IMR-90 (cell line): Measurements from ENCODE around the gene CCDC170. TPM values are rescaled to one million over a fixed set of nuclear protein-coding genes. Genes with fewer than 3 reads are reported as not detected.

ENCODE experiments used
- ATAC-seq: fragments of 200-7000 bp; cut with Tn5 transposase; 2 replicates; pipeline ENCODE4 v1.9.1; 2020; ENCODE audit warnings: low read depth, mild to moderate bottlenecking, moderate library complexity
- BruUV-seq: library from RNA; stranded (reverse); fragments of 400-500 nt; replicated peaks from 2 replicates; lab custom pipeline; 2021; lab: Mats Ljungman, UMichigan
- CTCF ChIA-PET: fragments of 300-600 bp; formaldehyde crosslinking; extraction: SDS; loops from one replicate; lab custom pipeline; 2021; ENCODE audit warnings: antibody characterized with exemption; lab: Yijun Ruan, JAX
- POLR2A ChIA-PET: fragments of 300-600 bp; sonication (Branson Sonifier 250); formaldehyde crosslinking; loops from one replicate; lab custom pipeline; 2022; ENCODE audit warnings: antibody characterized with exemption; ENCODE audit not compliant: unreplicated experiment; lab: Charles Lee
- DNase-seq: peaks from one replicate; pipeline ENCODE4 v3.0.0; 2013
- H2AFZ ChIP-seq: replicated peaks from 2 replicates; pipeline ENCODE3; 2013; ENCODE audit warnings: low read length, mild to moderate bottlenecking; ENCODE audit not compliant: poor library complexity
- H2AK5ac ChIP-seq: 2 replicates; pipeline ENCODE4 v1.6.1; 2013; ENCODE audit warnings: low read depth, low read length, inconsistent platforms
- H2AK9ac ChIP-seq: replicated peaks from 2 replicates; pipeline ENCODE3; 2013; ENCODE audit warnings: mild to moderate bottlenecking, low read depth, low read length, moderate library complexity; ENCODE audit not compliant: poor library complexity
- H2BK120ac ChIP-seq: 2 replicates; pipeline ENCODE4 v1.6.1; 2013; ENCODE audit warnings: low read depth, low read length, inconsistent platforms
- H2BK15ac ChIP-seq: 3 replicates; pipeline ENCODE4 v1.6.1; 2013; ENCODE audit warnings: low read depth, low read length, inconsistent platforms
- H2BK20ac ChIP-seq: 2 replicates; pipeline ENCODE4 v1.6.1; 2013; ENCODE audit warnings: low read depth, mild to moderate bottlenecking, inconsistent platforms, low read length, moderate library complexity
- H2BK5ac ChIP-seq: 2 replicates; pipeline ENCODE4 v1.6.1; 2013; ENCODE audit warnings: mild to moderate bottlenecking, low read depth, low read length, inconsistent platforms; ENCODE audit not compliant: poor library complexity, severe bottlenecking
- H3K14ac ChIP-seq: replicated peaks from 2 replicates; pipeline ENCODE4 v1.6.1; 2013; ENCODE audit warnings: low read depth, low read length, inconsistent platforms
- H3K18ac ChIP-seq: 2 replicates; pipeline ENCODE4 v1.6.1; 2013; ENCODE audit warnings: low read depth, low read length, control low read depth
- H3K23ac ChIP-seq: 2 replicates; pipeline ENCODE4 v1.6.1; 2013; ENCODE audit warnings: low read depth, low read length, inconsistent platforms
- H3K27ac ChIP-seq: 2 replicates; pipeline ENCODE4 v1.5.1; 2013; ENCODE audit warnings: mild to moderate bottlenecking, control low read depth, low read length; ENCODE audit not compliant: insufficient read depth
- H3K27me3 ChIP-seq: 2 replicates; pipeline ENCODE4 v1.6.1; 2013; ENCODE audit warnings: low read length; ENCODE audit not compliant: control insufficient read depth, insufficient read depth
- H3K36me3 ChIP-seq: 2 replicates; pipeline ENCODE4 v1.6.1; 2013; ENCODE audit warnings: low read length, mixed read lengths; ENCODE audit not compliant: control insufficient read depth, insufficient read depth
- H3K4ac ChIP-seq: 2 replicates; pipeline ENCODE4 v1.6.1; 2013; ENCODE audit warnings: low read depth, low read length, inconsistent platforms
- H3K4me1 ChIP-seq: 2 replicates; pipeline ENCODE4 v1.6.1; 2013; ENCODE audit warnings: low read length, mixed read lengths; ENCODE audit not compliant: control insufficient read depth, insufficient read depth
- H3K4me2 ChIP-seq: 2 replicates; pipeline ENCODE4 v1.6.1; 2013; ENCODE audit warnings: low read depth, mild to moderate bottlenecking, control low read depth, low read length, moderate library complexity
- H3K4me3 ChIP-seq: 2 replicates; pipeline ENCODE4 v1.5.1; 2013; ENCODE audit warnings: low read depth, mild to moderate bottlenecking, control low read depth, low read length, moderate library complexity; ENCODE audit not compliant: insufficient read depth
- H3K56ac ChIP-seq: 2 replicates; pipeline ENCODE4 v1.6.1; 2013; ENCODE audit warnings: low read length, inconsistent platforms; ENCODE audit not compliant: insufficient read depth; ENCODE audit errors: extremely low read depth
- H3K79me1 ChIP-seq, 2 experiments: 2 replicates each; pipeline ENCODE4 v1.6.1; 2013; ENCODE audit warnings: low read length in 2 of 2, inconsistent platforms in 1 of 2, low read depth in 1 of 2
- H3K9ac ChIP-seq: 2 replicates; pipeline ENCODE4 v1.6.1; 2013; ENCODE audit warnings: low read depth, low read length, control low read depth
- H3K9me1 ChIP-seq: 2 replicates; pipeline ENCODE4 v1.6.1; 2013; ENCODE audit warnings: low read length, inconsistent platforms; ENCODE audit not compliant: insufficient read depth
- H3K9me3 ChIP-seq: 2 replicates; pipeline ENCODE4 v1.6.1; 2013; ENCODE audit warnings: low read length; ENCODE audit not compliant: control insufficient read depth, insufficient read depth
- H4K20me1 ChIP-seq: 2 replicates; pipeline ENCODE4 v1.6.1; 2013; ENCODE audit warnings: low read length, inconsistent platforms; ENCODE audit not compliant: insufficient read depth
- H4K5ac ChIP-seq: 2 replicates; pipeline ENCODE4 v1.6.1; 2013; ENCODE audit warnings: mild to moderate bottlenecking, low read depth, low read length, control low read depth
- H4K8ac ChIP-seq, 2 experiments: 2 replicates each; pipeline ENCODE4 v1.6.1; 2013; ENCODE audit warnings: low read depth in 2 of 2, low read length in 2 of 2, control low read depth in 1 of 2, inconsistent platforms in 1 of 2
- H4K91ac ChIP-seq: 2 replicates; pipeline ENCODE4 v1.6.1; 2013; ENCODE audit warnings: low read depth, low read length, inconsistent platforms; ENCODE audit not compliant: insufficient read depth
- CEBPB ChIP-seq: IDR thresholded peaks from 2 replicates; pipeline ENCODE4 v1.6.1; 2012; ENCODE audit warnings: low read depth, low read length, improper control_type of control experiment
- CHD1 ChIP-seq: IDR thresholded peaks from 2 replicates; pipeline ENCODE4 v1.6.1; 2012; ENCODE audit warnings: low read depth, low read length, improper control_type of control experiment
- CTCF ChIP-seq: conservative IDR thresholded peaks from 2 replicates; pipeline ENCODE4 v1.5.1; 2012; ENCODE audit warnings: mild to moderate bottlenecking, low read depth, low read length, improper control_type of control experiment
- ELK1 ChIP-seq: fragments of 150-350 bp; IDR thresholded peaks from 2 replicates; pipeline ENCODE4 v1.6.1; 2016; ENCODE audit warnings: low read depth, mild to moderate bottlenecking, low read length, moderate library complexity, borderline replicate concordance
- FOS ChIP-seq: fragments of 150-350 bp; IDR thresholded peaks from 2 replicates; pipeline ENCODE4 v1.6.1; 2016; ENCODE audit warnings: low read depth, low read length
- MAZ ChIP-seq: IDR thresholded peaks from 2 replicates; pipeline ENCODE4 v1.6.1; 2012; ENCODE audit warnings: low read depth, mild to moderate bottlenecking, low read length, improper control_type of control experiment, moderate library complexity, borderline replicate concordance
- MXI1 ChIP-seq: IDR thresholded peaks from 2 replicates; pipeline ENCODE4 v1.6.1; 2012; ENCODE audit warnings: low read depth, mild to moderate bottlenecking, low read length, moderate library complexity, borderline replicate concordance
- NFE2L2 ChIP-seq: fragments of 150-350 bp; IDR thresholded peaks from 2 replicates; pipeline ENCODE4 v1.6.1; 2016; ENCODE audit warnings: low read depth, mild to moderate bottlenecking, low read length
- RAD21 ChIP-seq: IDR thresholded peaks from 2 replicates; pipeline ENCODE4 v1.6.1; 2012; ENCODE audit warnings: low read length, improper control_type of control experiment
- RCOR1 ChIP-seq: IDR thresholded peaks from 2 replicates; pipeline ENCODE4 v1.6.1; 2012; ENCODE audit warnings: mild to moderate bottlenecking, low read length, improper control_type of control experiment; ENCODE audit not compliant: insufficient replicate concordance
- RFX5 ChIP-seq: IDR thresholded peaks from 2 replicates; pipeline ENCODE4 v1.8.0; 2012; ENCODE audit warnings: low read depth, mild to moderate bottlenecking, low read length, moderate library complexity
- SMC3 ChIP-seq: fragments of 150-350 bp; IDR thresholded peaks from 2 replicates; pipeline ENCODE4 v1.6.1; 2016; ENCODE audit warnings: low read depth, mild to moderate bottlenecking, antibody characterized with exemption, low read length, moderate library complexity
- WGBS, 2 experiments: methylation state at CpG; one replicate each; pipeline versions ENCODE4 v1.1.5 to v1.1.7; 2013; ENCODE audit warnings: missing lambda C conversion rate in 2 of 2; ENCODE audit not compliant: insufficient read length in 1 of 2; ENCODE audit errors: extremely low coverage in 2 of 2; 5-methylcytosine and 5-hydroxymethylcytosine counted together
- dilution Hi-C: fragments of 300-500 bp; cut with HindIII; formaldehyde crosslinking; loops from one replicate; pipeline ENCODE4 v1.14.3; 2018; ENCODE audit warnings: low sequenced_read_pairs; ENCODE audit not compliant: unreplicated experiment
- in situ Hi-C: fragments of 300-500 bp; cut with MboI; formaldehyde crosslinking; loops from 3 replicates; pipeline ENCODE4 v1.14.3; 2019; ENCODE audit warnings: low sequenced_read_pairs, inconsistent platforms, mixed read lengths
- intact Hi-C: fragments of 100-400 bp; cut with micrococcal nuclease; formaldehyde crosslinking; loops from 2 replicates; pipeline ENCODE4 v1.10.0; 2022
- polyA plus RNA-seq, 3 experiments: library from polyadenylated mRNA; depleted of rRNA; stranded (reverse); fragments of >200 nt; gene quantifications; 2 replicates each; pipeline ENCODE4 v1.2.3, GENCODE V29; 2012; ENCODE audit warnings: low replicate concordance in 1 of 3
- total RNA-seq: library from RNA; depleted of rRNA; stranded (reverse); fragments of >200 nt; gene quantifications from 2 replicates; pipeline ENCODE4 v1.2.3, GENCODE V29; 2012
- TF ChIP-seq, protein P1 (sequence below): fragments of 150-350 bp; IDR thresholded peaks from 2 replicates; pipeline ENCODE4 v1.6.1; 2017; ENCODE audit warnings: mild to moderate bottlenecking, antibody characterized with exemption, low read length, low read depth

The CCDC170 gene
- total and polyA plus RNA-seq, 2 of the 4 experiments (the other 2 are of a cell fraction), result 0.12 to 0.54 TPM

DNA sequence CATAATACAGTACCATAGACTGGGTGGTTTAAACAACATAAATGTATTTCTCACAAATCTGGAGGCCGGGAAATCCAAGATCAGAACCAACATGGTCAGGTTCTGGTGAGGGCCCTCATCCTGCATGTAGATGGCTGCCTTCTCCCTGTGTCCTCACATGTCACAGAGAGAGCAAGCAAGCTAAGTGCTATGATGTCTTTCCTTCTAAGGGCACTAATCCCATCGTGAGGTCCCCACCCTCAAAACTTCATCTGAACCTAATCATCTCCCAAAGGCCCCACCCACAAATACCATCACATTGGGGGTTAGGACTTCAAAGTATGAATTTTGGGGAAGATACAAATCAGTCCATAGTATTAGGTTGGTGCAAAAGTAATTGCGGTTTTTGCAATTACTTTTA lies 56.8 kb downstream of the CCDC170 start:
- no peak overlapping the region for H3K27ac ChIP-seq
- H4K5ac ChIP-seq, result no peak overlapping the region
- TF ChIP-seq MAZ, result no peak
- no peak for TF ChIP-seq CTCF
- no peak for TF ChIP-seq SMC3
- TF ChIP-seq CHD1, result no peak
- TF ChIP-seq ELK1, result no peak
- TF ChIP-seq RAD21, result no peak
- no peak for TF ChIP-seq RCOR1
- no peak for TF ChIP-seq CEBPB
- TF ChIP-seq FOS, result no peak
- no peak for TF ChIP-seq MXI1
- TF ChIP-seq NFE2L2, result no peak
- TF ChIP-seq, protein P1, sequence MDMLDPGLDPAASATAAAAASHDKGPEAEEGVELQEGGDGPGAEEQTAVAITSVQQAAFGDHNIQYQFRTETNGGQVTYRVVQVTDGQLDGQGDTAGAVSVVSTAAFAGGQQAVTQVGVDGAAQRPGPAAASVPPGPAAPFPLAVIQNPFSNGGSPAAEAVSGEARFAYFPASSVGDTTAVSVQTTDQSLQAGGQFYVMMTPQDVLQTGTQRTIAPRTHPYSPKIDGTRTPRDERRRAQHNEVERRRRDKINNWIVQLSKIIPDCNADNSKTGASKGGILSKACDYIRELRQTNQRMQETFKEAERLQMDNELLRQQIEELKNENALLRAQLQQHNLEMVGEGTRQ, result no peak
- no peak for TF ChIP-seq RFX5
- no peak overlapping the region for H2BK120ac ChIP-seq
- ChIA-PET CTCF (no interaction called here), POLR2A (no interaction called here)
- ATAC-seq (no peak), DNase-seq (no peak)
- no peak overlapping the region for H3K56ac ChIP-seq
- no peaks in the 10 kb centered on the region for H4K20me1 ChIP-seq
- no peak overlapping the region for H2AK5ac ChIP-seq
- intact Hi-C loops, result no loop called here
- BruUV-seq, result no TSS peak
- in situ Hi-C loops, result no loop called here
- no peaks in the 10 kb centered on the region for H3K9me3 ChIP-seq
- WGBS, 2 experiments, result no CpG with 5 or more reads among the region's 3 CpGs
- no peak overlapping the region for H2BK5ac ChIP-seq
- H3K4me2 ChIP-seq, result no peak overlapping the region
- H3K36me3 ChIP-seq, result no peaks in the 10 kb centered on the region
- no peak overlapping the region for H3K9ac ChIP-seq
- H4K8ac ChIP-seq, result no peak overlapping the region
- no peak overlapping the region for H3K4me3 ChIP-seq
- no peaks in the 10 kb centered on the region for H3K27me3 ChIP-seq
- H4K91ac ChIP-seq, result no peak overlapping the region
- no peak overlapping the region for H3K4ac ChIP-seq
- no peak overlapping the region for H3K23ac ChIP-seq
- H2BK15ac ChIP-seq, result no peak overlapping the region
- H3K18ac ChIP-seq, result no peak overlapping the region
- dilution Hi-C loops, result no loop called here
- no peaks in the 10 kb centered on the region for H3K4me1 ChIP-seq
- H2BK20ac ChIP-seq, result no peak overlapping the region
- H2AK9ac ChIP-seq, result no peak overlapping the region
- H3K14ac ChIP-seq, result no peak overlapping the region
- H3K9me1 ChIP-seq, result no peaks in the 10 kb centered on the region
- H3K79me1 ChIP-seq, result no peaks in the 10 kb centered on the region
- no peak overlapping the region for H2AFZ ChIP-seq
